Calu3 (cell line): Measurements from ENCODE around the gene CAMK2N1. TPM values are rescaled to one million over a fixed set of nuclear protein-coding genes. Genes with fewer than 3 reads are reported as not detected.

Experiments used
- BruUV-seq: library from RNA; stranded (reverse); fragments of 400-500 nt; replicated peaks from 2 replicates; lab custom pipeline; 2021; lab: Mats Ljungman, UMichigan
- CTCF ChIA-PET: fragments of 300-600 bp; sonication (Branson Sonifier 250); formaldehyde crosslinking; loops from one replicate; lab custom pipeline; 2022; ENCODE audit warnings: antibody characterized with exemption; lab: Charles Lee
- DNase-seq: peaks from one replicate; pipeline ENCODE4 v3.0.0; 2022
- H3K27ac Mint-ChIP-seq: one replicate; pipeline ENCODE4 v1.8.0; 2022; ENCODE audit warnings: mixed read lengths; ENCODE audit not compliant: unreplicated experiment
- H3K27me3 Mint-ChIP-seq: one replicate; pipeline ENCODE4 v1.8.0; 2022; ENCODE audit warnings: mixed read lengths; ENCODE audit not compliant: unreplicated experiment
- H3K36me3 Mint-ChIP-seq: one replicate; pipeline ENCODE4 v1.8.0; 2022; ENCODE audit warnings: mild to moderate bottlenecking, moderate library complexity, mixed read lengths; ENCODE audit not compliant: insufficient read depth, unreplicated experiment
- H3K4me1 Mint-ChIP-seq: one replicate; pipeline ENCODE4 v1.8.0; 2022; ENCODE audit warnings: mild to moderate bottlenecking, low read depth, mixed read lengths; ENCODE audit not compliant: unreplicated experiment
- H3K4me3 Mint-ChIP-seq: one replicate; pipeline ENCODE4 v1.8.0; 2022; ENCODE audit warnings: mild to moderate bottlenecking, low read depth, moderate library complexity, mixed read lengths; ENCODE audit not compliant: unreplicated experiment
- H3K9me3 Mint-ChIP-seq: one replicate; pipeline ENCODE4 v1.8.0; 2022; ENCODE audit warnings: low read depth, mixed read lengths; ENCODE audit not compliant: unreplicated experiment
- intact Hi-C: fragments of 100-400 bp; cut with micrococcal nuclease; formaldehyde crosslinking; loops from one replicate; pipeline ENCODE4 v1.10.0; 2022; ENCODE audit not compliant: unreplicated experiment
- total RNA-seq: library from RNA; stranded (reverse); gene quantifications from 2 replicates; pipeline ENCODE4 v1.2.3, GENCODE V29; 2022
- TF ChIP-seq, protein P1 (sequence below): fragments of 200-600 bp; IDR thresholded peaks from one replicate; pipeline ENCODE4 v1.8.0; 2022; ENCODE audit warnings: antibody characterized with exemption; ENCODE audit not compliant: unreplicated experiment

Gene CAMK2N1
- total RNA-seq, 1 experiment from 2014 or later, result 56.0 TPM

DNA sequence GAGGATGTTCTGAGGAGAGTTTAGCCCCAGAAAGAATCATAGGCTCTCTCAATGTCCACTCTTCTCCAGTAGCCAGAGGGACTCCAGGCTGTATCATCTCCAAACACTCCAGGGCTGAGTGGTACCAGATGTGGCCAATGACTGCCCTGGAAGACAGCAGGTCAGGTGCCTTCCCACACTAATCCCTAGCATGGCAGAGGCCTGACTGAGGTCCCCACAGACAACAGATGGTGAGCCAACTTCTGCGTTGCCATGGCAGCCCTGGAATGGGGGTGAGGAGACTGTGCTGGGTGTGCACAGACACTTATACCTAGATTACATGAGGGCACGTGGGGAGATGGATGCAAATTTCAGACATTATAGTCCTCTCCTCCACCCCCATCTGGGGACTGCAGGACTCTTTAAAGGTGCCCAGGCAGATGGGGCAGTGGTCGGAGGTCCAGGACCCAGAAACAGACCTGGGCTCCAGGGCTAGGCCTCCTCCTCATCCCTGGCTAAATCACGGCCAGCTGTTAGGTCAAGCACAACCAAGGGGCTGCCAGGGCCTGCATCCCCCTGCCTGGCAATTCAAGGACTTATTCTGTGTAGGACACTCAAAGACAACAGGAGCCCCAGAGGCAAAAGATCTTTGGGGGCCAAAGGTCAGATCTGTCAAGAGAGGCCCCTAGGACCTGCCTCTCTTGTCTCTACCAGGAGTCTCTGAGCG, 42.9 kb downstream of the CAMK2N1 start:
- Mint-ChIP-seq H3K27me3 (no peaks in the 10 kb centered on the region), H3K27ac (no peak overlapping the region), H3K9me3 (no peaks in the 10 kb centered on the region), H3K4me1 (peaks cover 17% of the 10 kb centered on the region), H3K4me3 (no peak overlapping the region), H3K36me3 (no peaks in the 10 kb centered on the region)
- TF ChIP-seq, protein P1, sequence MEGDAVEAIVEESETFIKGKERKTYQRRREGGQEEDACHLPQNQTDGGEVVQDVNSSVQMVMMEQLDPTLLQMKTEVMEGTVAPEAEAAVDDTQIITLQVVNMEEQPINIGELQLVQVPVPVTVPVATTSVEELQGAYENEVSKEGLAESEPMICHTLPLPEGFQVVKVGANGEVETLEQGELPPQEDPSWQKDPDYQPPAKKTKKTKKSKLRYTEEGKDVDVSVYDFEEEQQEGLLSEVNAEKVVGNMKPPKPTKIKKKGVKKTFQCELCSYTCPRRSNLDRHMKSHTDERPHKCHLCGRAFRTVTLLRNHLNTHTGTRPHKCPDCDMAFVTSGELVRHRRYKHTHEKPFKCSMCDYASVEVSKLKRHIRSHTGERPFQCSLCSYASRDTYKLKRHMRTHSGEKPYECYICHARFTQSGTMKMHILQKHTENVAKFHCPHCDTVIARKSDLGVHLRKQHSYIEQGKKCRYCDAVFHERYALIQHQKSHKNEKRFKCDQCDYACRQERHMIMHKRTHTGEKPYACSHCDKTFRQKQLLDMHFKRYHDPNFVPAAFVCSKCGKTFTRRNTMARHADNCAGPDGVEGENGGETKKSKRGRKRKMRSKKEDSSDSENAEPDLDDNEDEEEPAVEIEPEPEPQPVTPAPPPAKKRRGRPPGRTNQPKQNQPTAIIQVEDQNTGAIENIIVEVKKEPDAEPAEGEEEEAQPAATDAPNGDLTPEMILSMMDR, result no peak
- DNase-seq, result no peak
- CTCF ChIA-PET, result no interaction called here
- no TSS peak for BruUV-seq
- intact Hi-C loops, result no loop called here

DNA sequence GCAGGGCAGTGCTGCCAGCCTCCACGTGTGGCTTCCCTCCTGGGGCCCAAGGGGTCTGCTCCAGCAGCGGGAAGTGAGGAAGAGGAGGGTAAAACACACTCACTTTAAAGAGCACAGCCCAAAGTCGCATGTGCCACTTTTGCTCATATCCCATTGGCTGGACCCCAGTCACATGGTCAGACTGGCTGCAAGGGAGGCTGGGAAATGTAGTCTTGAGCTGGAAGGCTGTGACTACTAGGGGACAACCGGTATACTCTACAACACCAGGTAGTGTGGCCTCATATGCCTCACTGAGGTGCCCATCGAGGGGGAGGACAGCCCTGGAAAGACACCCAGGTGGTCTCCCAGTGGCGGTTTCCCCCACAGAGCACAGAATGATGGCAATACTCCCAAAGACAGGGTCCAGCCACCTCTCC, 45.2 kb downstream of the CAMK2N1 start:
- no TSS peak for BruUV-seq
- peak; percentile 64 for DNase-seq
- no peak overlapping the region for H3K4me3 Mint-ChIP-seq
- H3K27ac Mint-ChIP-seq, result no peak overlapping the region
- no peaks in the 10 kb centered on the region for H3K36me3 Mint-ChIP-seq
- H3K4me1 Mint-ChIP-seq, result peaks cover 7% of the 10 kb centered on the region
- no peaks in the 10 kb centered on the region for H3K9me3 Mint-ChIP-seq
- CTCF ChIA-PET, result interaction anchor here (0.9 to 1.3 kb wide), 2 partner anchors 9 to 10 kb away, joined by 3 to 4 read pairs; no protein-coding TSS in a partner anchor
- no peaks in the 10 kb centered on the region for H3K27me3 Mint-ChIP-seq
- TF ChIP-seq, protein P1, result no peak
- intact Hi-C loops, result no loop called here

DNA sequence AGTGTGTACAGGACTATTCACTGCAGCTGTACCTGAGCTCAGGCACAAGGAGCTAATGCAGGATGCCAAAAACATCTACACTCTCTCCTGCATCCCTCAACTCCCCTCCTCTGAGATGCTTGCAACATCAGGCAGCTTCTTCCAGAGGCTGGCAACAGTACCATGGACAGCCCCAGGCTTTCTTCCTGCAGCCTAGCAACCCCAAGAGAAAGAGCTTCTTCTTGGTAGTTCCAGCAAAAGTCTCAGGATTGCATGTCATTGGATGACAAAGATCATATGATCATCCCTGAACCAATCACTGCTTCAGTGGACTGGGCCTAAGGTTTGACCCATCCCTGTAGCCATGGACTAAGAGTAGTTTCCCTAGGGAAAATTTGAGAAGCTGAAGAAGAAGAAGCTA, 46.7 kb downstream of the CAMK2N1 start:
- CTCF ChIA-PET, result interaction anchor here (1.0 kb wide), 1 partner anchor 226 kb away, joined by 9 read pairs; no protein-coding TSS in a partner anchor
- BruUV-seq, result no TSS peak
- H3K36me3 Mint-ChIP-seq, result no peaks in the 10 kb centered on the region
- peaks cover 7% of the 10 kb centered on the region for H3K4me1 Mint-ChIP-seq
- intact Hi-C loops, result no loop called here
- no peaks in the 10 kb centered on the region for H3K9me3 Mint-ChIP-seq
- TF ChIP-seq, protein P1, result no peak
- peaks cover 9% of the 10 kb centered on the region for H3K27me3 Mint-ChIP-seq
- no peak for DNase-seq
- no peak overlapping the region for H3K27ac Mint-ChIP-seq
- no peak overlapping the region for H3K4me3 Mint-ChIP-seq

DNA sequence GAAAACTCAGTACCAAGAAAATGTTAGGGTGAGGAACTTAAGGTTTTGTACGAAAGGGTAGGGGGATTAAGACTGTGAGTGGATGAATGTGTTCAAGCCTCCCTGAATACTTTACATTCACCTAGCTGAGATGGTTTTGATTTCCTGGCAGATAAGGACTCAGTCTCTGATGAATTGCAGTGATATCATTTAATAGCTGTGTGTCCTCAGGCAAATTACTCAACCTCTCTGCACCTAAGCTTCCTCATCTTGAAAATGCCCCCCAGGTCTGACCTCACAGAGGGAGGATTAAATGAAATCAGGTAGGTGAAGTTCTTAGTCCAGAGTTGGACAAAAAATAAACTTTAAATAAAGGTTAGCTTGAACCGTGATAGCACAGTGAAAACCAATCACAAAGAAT, 48.4 kb downstream of the CAMK2N1 start:
- CTCF ChIA-PET, result no interaction called here
- Mint-ChIP-seq H3K4me3 (no peak overlapping the region), H3K27me3 (peaks cover 9% of the 10 kb centered on the region), H3K27ac (no peak overlapping the region), H3K4me1 (peaks cover 7% of the 10 kb centered on the region), H3K36me3 (no peaks in the 10 kb centered on the region), H3K9me3 (no peaks in the 10 kb centered on the region)
- TF ChIP-seq, protein P1, result no peak
- no TSS peak for BruUV-seq
- intact Hi-C loops, result no loop called here
- no peak for DNase-seq
